Activated naive CD8-positive, alpha-beta T cell treated with anti-CD3 and anti-CD28 coated beads, Interleukin-2, amount 50 U/mL, for 24 hours (primary cell): ENCODE measurements around the gene STX8.
"Not testable (repeated sequence)": the region's sequence is repeated elsewhere in the genome, so short reads cannot be mapped to it uniquely, and the experiment has no call there.

Source experiments
- ATAC-seq: fragments of 150-1000 bp; cut with Tn5 transposase; one replicate; pipeline ENCODE4 v1.10.0; 2021
- DNase-seq: peaks from one replicate; pipeline ENCODE4 v3.0.0; 2021
- H3K27ac Mint-ChIP-seq: one replicate; pipeline ENCODE4 v1.8.0; 2021; ENCODE audit warnings: mild to moderate bottlenecking, mixed read lengths
- H3K27me3 Mint-ChIP-seq: one replicate; pipeline ENCODE4 v1.8.0; 2021; ENCODE audit warnings: mixed read lengths
- H3K36me3 Mint-ChIP-seq: one replicate; pipeline ENCODE4 v1.8.0; 2021; ENCODE audit warnings: low read depth, mixed read lengths
- H3K4me1 Mint-ChIP-seq: one replicate; pipeline ENCODE4 v1.8.0; 2021; ENCODE audit warnings: mixed read lengths
- H3K4me3 Mint-ChIP-seq: one replicate; pipeline ENCODE4 v1.8.0; 2021; ENCODE audit warnings: mild to moderate bottlenecking, moderate library complexity, mixed read lengths
- H3K9me3 Mint-ChIP-seq: one replicate; pipeline ENCODE4 v1.8.0; 2021; ENCODE audit warnings: mixed read lengths

Gene STX8

DNA sequence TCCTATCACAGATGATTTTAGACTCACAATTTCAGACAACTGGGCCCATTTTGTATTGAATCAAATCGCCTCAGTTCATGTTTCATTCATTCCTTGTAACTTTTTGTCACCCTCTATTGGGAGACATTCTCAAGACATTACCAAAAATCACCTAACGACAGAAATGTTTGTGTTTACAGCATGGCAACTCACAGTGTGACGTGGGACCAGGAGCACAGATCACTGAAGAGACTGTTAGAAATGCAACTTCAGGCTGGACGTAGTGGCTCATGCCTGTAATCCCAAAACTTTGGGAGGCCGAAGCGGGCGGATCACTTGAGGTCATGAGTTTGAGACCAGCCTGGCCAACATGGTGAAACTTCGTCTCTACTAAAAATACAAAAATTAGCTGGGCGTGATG lies 304.7 kb downstream of the STX8 start:
- ATAC-seq: no peak
- H3K27ac Mint-ChIP-seq: no peak overlapping the region
- peaks cover 35% of the 10 kb centered on the region for H3K4me1 Mint-ChIP-seq
- H3K9me3 Mint-ChIP-seq: no peaks in the 10 kb centered on the region
- no peaks in the 10 kb centered on the region for H3K27me3 Mint-ChIP-seq
- H3K36me3 Mint-ChIP-seq: peaks cover 13% of the 10 kb centered on the region
- H3K4me3 Mint-ChIP-seq: no peak overlapping the region
- DNase-seq: no peak

DNA sequence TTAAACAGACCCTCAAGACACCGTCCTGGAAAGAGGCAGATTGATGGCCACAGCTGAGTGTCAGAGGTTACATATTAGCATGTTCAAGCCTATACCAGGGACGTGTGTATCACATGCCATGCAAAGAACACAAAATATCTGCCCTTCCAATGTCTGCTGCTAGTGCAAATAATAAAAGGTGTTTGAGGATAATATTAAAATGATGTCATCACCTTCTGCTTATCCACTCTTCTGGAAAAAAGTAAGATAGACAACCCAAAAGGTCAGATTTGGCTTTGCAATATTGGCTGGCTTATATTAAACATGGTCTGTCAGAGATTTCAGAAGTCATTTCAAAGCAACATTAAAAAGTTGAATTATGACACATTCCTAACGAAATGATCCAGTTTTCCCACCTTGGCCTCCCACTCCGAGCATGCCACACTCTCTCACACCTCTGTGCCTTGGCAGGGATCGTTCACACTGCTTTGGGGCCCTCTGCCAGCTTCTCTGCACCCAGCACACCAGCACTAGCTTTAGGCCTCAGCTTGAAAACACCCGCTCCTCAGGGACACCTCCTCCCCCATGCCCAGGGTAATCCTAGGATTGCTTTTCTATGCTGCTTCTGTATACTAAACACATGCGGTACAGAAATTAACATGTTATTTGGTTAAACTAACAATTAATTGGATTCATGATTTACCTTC lies 306.1 kb downstream of the STX8 start:
- no peaks in the 10 kb centered on the region for H3K27me3 Mint-ChIP-seq
- no peaks in the 10 kb centered on the region for H3K9me3 Mint-ChIP-seq
- no peak for DNase-seq
- peaks cover 26% of the 10 kb centered on the region for H3K4me1 Mint-ChIP-seq
- no peak overlapping the region for H3K4me3 Mint-ChIP-seq
- H3K36me3 Mint-ChIP-seq: peaks cover 11% of the 10 kb centered on the region
- H3K27ac Mint-ChIP-seq: no peak overlapping the region
- no peak for ATAC-seq

DNA sequence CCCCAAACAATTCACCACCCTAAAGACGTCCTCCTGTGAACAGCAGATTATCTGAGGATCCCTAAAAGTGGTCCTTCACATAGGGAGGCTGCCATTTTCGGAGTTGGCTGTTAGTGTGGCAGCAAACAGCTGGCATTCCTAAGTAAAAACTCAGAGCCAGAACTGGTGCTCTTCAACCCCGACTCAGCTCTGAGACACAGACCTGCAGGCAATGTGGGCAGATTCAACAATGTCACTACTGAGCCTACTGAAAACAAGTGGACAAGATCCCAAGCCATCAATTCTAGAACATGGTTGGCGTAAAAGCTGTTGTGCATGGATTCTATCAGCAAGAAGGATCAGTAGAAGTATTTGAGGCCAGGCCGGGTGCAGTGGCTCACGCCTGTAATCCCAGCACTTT lies 307.1 kb downstream of the STX8 start:
- Mint-ChIP-seq H3K4me3 (no peak overlapping the region), H3K4me1 (peaks cover 18% of the 10 kb centered on the region), H3K27ac (no peak overlapping the region), H3K36me3 (peaks cover 11% of the 10 kb centered on the region), H3K27me3 (no peaks in the 10 kb centered on the region), H3K9me3 (no peaks in the 10 kb centered on the region)
- ATAC-seq (no peak), DNase-seq (no peak)

DNA sequence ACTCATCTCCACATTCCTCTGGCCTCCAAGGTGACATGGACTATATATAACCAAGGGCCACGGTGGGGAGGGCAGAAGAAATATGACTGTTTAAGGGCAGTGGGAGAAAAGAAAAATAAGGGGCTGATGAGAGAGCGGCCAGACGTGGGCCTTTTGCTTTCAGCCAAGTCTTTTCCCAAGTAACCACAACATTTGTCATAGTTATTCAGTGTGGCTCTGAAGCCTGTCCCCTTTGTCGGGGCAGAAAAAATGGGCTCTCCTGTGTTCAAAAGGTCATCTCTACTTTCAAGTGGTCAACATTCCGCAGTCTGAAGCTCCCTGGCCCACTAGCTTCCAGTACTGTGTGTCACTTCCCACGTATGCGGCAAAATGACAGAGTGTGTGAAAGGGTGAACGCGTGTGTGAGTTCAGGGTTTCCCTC lies 308.9 kb downstream of the STX8 start:
- Mint-ChIP-seq H3K27me3 (no peaks in the 10 kb centered on the region), H3K4me1 (peaks cover under 1% of the 10 kb centered on the region), H3K9me3 (no peaks in the 10 kb centered on the region), H3K27ac (no peak overlapping the region), H3K4me3 (no peak overlapping the region), H3K36me3 (peaks cover 11% of the 10 kb centered on the region)
- no peak for ATAC-seq
- no peak for DNase-seq

DNA sequence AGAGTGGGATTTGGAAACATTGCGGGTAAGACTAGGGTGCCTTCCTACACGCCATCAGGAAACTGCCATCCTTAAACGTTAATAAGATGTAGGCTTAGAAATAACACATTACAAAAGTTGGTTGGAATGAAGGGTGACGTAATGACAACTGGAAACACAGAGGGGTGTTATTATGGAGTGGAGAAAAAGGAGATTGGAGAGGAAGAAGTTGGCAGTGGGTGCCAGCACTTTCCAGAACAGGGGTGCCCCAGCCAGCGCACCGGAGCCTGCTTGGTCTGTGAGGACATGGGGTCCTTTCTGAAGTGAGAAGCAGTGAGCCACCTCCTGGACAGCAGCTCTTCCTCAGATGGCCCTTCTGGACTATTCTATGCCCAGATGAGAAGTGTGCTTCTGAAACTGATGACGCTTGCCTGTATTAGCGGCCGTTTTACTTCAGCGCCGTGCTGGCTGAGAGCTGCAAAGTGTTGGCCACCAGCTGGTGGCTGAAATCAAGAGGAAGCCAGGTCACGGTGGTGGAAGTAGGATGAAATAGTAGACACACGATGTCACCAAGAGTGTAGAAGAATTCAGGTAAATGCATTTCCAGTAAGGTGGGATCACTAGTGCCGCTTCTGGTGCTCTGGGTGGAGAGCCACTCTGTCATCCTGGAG lies 309.5 kb downstream of the STX8 start:
- no peak overlapping the region for H3K4me3 Mint-ChIP-seq
- no peak for ATAC-seq
- DNase-seq: no peak
- no peaks in the 10 kb centered on the region for H3K9me3 Mint-ChIP-seq
- H3K27ac Mint-ChIP-seq: no peak overlapping the region
- H3K4me1 Mint-ChIP-seq: no peaks in the 10 kb centered on the region
- no peaks in the 10 kb centered on the region for H3K27me3 Mint-ChIP-seq
- peaks cover 13% of the 10 kb centered on the region for H3K36me3 Mint-ChIP-seq

DNA sequence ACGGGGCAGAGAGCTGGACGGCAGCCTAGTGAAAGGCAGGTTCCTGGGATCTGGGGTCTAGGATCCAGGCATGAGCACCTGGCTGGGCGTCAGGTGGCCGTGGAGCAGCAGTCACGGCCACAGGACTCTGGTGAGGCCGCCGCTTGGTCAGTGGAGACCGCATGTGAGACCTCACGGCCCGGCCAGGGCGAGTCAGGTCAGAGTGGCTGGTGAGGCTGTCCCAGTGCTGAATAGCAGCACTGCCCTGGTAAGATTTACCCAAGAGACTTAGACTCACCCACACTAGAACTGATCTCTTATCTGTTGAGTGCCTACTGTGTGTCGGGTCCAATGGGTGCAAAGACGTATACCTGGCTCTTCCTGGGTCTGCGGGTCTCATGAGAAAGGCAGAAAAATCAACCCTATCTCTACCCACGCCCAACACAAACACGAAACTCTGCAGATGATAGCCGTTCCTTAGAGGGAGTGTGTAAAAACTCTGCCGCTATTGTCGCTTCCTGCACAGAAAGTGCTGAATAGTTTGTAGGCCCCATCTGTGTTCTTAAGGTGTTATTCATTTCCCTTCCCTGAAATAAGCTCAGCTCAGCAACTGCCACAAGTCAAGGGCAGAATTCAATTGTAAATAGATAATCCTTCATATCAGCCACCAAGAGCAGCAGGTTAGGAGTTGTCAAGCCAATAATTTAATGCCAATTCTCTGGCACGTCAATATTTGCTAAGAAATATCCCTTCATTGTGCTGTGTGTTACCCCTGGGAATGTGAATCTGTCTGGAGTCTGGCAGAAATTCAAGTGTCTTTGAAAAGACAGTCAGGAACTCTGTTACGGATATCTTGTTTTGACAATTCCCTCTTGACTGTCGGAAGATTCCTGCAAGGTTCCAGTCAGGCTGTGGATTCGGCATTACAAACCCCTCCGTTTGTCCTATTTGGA lies 314.3 kb downstream of the STX8 start:
- Mint-ChIP-seq H3K27ac (no peak overlapping the region), H3K4me3 (no peak overlapping the region), H3K27me3 (no peaks in the 10 kb centered on the region), H3K4me1 (peaks cover 24% of the 10 kb centered on the region), H3K9me3 (no peaks in the 10 kb centered on the region), H3K36me3 (peaks cover 1% of the 10 kb centered on the region)
- ATAC-seq: no peak
- no peak for DNase-seq

DNA sequence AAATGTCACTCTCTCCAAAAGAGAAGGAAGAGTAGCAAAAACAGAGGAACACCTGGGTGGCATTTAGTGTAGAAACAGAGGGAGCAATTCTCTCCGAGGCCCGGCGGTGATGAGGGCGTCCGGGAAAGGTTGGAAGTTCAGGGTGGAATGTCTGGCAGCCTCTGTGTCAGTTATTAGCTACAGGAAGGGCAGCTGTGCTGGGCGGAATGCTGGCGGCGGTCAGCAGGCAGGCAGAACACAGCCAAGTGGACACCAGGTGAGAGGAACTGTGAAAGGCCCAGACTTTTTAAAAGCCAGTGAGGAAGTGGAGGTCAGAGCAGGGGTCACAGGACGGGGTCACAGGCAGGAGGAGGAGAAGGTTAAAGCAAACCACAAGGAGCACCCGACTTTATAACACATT lies 316.2 kb downstream of the STX8 start:
- peaks cover 34% of the 10 kb centered on the region for H3K4me1 Mint-ChIP-seq
- ATAC-seq: no peak
- peaks cover 1% of the 10 kb centered on the region for H3K36me3 Mint-ChIP-seq
- no peak for DNase-seq
- no peaks in the 10 kb centered on the region for H3K27me3 Mint-ChIP-seq
- H3K27ac Mint-ChIP-seq: no peak overlapping the region
- no peaks in the 10 kb centered on the region for H3K9me3 Mint-ChIP-seq
- no peak overlapping the region for H3K4me3 Mint-ChIP-seq

DNA sequence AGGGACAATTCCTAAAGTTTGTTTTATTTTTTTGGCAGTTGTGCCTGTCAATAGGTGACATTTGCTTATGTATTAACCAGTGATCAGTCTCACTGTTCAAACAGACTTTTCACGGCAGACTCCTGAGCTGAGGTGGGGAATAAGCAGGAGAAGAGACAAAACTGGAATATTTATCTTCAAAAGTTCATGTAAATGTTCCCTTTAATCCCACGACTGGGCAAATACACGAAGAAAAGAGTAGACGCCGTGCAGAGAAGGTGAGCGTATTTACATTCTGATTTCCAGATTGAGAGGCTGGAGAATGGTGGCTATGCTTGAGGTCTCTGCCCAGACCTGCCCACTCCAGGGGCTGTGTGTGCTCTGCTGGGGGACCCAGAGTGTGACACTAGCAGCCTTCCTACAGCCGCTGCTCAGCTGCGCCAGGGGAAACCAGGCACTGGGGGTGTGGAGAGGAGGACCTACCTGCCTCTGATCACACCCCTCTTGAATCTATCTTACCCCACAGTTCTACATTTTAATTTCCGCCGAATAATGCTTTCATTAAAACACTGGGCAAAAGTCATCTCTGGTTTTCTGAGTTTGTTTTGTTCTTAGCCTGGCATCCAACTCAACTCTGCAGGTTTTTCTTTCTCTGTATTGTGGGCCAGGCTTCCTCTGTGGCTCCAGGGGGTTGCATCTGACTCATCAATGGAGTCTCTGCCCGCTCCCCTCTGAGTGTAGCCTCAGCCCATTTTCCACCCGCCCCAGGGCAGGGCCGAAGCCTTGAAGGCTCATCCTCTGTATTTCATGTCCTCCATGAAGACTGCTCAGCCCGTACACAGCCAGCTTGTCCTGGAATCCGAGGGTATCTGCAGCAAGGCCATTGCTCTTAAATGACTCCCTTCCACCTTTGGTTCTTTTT lies 317.3 kb downstream of the STX8 start:
- DNase-seq (peak; percentile 23), ATAC-seq (peak; percentile 85)
- H3K36me3 Mint-ChIP-seq: peaks cover 1% of the 10 kb centered on the region
- no peak overlapping the region for H3K4me3 Mint-ChIP-seq
- no peaks in the 10 kb centered on the region for H3K27me3 Mint-ChIP-seq
- H3K9me3 Mint-ChIP-seq: no peaks in the 10 kb centered on the region
- peaks cover 38% of the 10 kb centered on the region for H3K4me1 Mint-ChIP-seq
- H3K27ac Mint-ChIP-seq: peak overlapping the region; percentile 61

DNA sequence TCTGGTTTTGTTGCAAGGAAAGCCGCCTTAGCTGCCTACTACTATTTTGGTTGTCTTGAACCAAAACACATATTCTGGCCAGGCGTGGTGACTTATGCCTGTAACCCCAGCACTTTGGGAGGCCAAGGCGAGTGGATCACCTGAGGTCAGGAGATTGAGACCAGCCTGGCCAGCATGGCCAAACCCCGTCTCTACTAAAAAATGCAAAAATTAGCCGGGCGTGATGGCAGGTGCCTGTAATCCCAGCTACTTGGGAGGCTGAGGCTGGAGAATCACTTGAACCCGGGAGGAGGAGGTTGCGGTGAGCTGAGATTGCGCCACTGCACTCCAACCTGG lies 318.0 kb downstream of the STX8 start:
- H3K27me3 Mint-ChIP-seq, H3K36me3 Mint-ChIP-seq, H3K27ac Mint-ChIP-seq, ATAC-seq, H3K9me3 Mint-ChIP-seq, H3K4me3 Mint-ChIP-seq, DNase-seq: not testable (repeated sequence)
- H3K4me1 Mint-ChIP-seq: peaks cover 45% of the 10 kb centered on the region

DNA sequence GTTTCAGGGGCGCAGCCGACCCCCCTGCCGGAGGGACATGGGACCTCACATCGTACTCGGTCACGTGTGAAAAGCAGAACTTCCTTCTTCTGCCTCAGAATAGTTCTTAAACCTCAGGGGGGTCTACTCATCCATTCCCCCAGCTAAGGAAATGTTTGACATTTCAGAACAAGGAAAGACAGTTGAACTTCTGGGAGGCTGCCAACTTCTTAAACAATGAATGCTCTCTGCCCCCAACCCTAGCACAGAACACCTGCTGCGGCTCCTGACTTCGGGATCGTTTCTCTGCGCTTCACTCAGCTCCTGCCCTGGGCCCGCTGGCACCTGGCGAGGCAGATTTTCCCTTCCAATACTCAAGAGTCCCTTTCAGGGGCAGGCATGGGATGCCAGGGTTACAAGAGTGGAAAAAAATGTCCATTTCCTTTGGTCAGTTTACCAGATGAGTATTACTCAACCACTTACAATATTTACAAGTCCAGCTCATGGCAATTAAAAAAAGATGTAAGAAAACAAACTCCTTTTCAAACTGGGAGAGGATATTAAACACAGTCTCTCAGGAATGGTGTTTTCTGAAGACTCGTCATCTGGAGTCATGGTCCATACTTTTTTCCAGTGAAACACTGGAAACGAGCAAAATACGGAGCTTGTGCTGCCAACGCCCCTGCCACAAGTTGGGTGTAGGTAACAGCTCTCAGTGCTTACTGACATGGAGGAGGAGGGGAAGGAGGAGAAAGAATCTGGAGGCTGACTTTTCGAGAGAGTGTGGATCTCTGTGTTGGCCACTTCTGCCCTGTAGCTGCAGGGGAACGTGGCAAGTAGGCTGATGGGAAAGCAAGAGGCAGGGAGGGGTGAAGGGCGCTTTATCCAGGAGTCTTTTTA lies 318.6 kb downstream of the STX8 start:
- peaks cover 1% of the 10 kb centered on the region for H3K36me3 Mint-ChIP-seq
- H3K4me1 Mint-ChIP-seq: peaks cover 49% of the 10 kb centered on the region
- H3K9me3 Mint-ChIP-seq: no peaks in the 10 kb centered on the region
- H3K4me3 Mint-ChIP-seq: no peak overlapping the region
- ATAC-seq: peak; percentile 17
- peak overlapping the region; percentile 45 for H3K27ac Mint-ChIP-seq
- DNase-seq: no peak
- H3K27me3 Mint-ChIP-seq: no peaks in the 10 kb centered on the region

DNA sequence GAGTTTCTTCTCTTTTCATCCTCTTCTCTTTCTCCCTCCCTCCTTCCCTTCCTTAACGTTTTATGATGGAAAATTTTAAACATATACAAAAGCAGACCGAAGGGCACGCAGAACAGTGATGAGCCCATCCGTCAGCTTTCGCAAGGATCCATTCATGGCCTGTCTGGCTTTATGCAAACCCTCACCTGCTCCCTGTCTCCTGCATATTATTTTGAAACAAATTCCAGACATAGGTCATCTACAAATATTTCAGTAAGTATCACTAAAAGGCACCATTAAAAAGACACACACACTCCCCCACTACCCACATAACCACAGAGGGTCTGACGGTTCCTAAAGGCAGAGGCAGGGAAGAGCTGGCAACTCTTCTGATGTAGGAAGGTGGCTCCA lies 319.3 kb downstream of the STX8 start:
- no peaks in the 10 kb centered on the region for H3K27me3 Mint-ChIP-seq
- H3K27ac Mint-ChIP-seq: peak overlapping the region; percentile 45
- H3K9me3 Mint-ChIP-seq: no peaks in the 10 kb centered on the region
- H3K36me3 Mint-ChIP-seq: no peaks in the 10 kb centered on the region
- peaks cover 52% of the 10 kb centered on the region for H3K4me1 Mint-ChIP-seq
- DNase-seq (no peak), ATAC-seq (no peak)
- no peak overlapping the region for H3K4me3 Mint-ChIP-seq

DNA sequence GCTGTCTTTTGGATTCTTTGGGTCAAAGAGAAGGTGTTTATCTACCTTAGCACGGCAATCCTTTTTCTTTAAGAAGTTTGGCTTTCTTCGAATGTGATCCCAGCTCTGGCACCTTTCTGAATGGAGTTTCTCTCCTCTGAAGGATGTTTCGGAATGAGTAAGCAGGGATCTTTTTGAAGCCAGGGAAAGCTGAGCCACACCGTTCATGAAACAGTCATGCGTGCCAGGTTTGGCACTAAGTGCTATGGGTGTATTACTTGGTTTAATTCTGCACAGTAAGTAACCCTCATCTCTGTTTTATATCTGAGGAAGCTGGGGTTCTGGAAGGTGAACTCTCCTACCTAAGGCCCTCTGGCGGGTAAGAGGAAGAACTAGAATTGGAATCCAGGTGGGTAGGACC lies 319.8 kb downstream of the STX8 start:
- Mint-ChIP-seq H3K4me1 (peaks cover 55% of the 10 kb centered on the region), H3K4me3 (no peak overlapping the region), H3K9me3 (no peaks in the 10 kb centered on the region), H3K36me3 (no peaks in the 10 kb centered on the region), H3K27ac (no peak overlapping the region), H3K27me3 (no peaks in the 10 kb centered on the region)
- DNase-seq (no peak), ATAC-seq (no peak)

DNA sequence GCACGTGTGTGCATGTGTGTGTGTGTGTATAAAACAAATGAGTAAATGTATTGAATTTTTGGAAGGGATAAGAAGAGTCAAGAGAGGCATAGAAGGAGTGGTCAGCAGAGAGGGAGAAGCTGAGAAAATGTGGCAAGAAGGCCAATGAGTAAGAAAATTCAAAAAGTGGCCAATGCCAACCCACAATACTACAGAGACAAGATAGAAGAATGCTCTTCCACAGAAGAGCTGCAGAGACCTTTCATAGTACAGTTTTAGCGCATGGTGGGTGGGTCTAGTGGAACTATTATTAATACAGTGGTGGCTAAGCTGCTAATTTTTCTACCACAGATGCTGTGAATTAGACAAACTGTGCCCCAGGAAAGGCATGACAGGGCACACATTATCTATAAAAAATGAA lies 320.8 kb downstream of the STX8 start:
- DNase-seq (no peak), ATAC-seq (no peak)
- Mint-ChIP-seq H3K4me3 (no peak overlapping the region), H3K9me3 (no peaks in the 10 kb centered on the region), H3K27me3 (no peaks in the 10 kb centered on the region), H3K4me1 (peaks cover 55% of the 10 kb centered on the region), H3K36me3 (no peaks in the 10 kb centered on the region), H3K27ac (no peak overlapping the region)
